IgD-negative memory B cell (primary cell): ENCODE data around the gene TBC1D9B. TPM values are rescaled to one million over a fixed set of nuclear protein-coding genes. Genes with fewer than 3 reads are reported as not detected.
A peak's percentile ranks its signal among the peaks of the same experiment; 100 is the strongest.
"Not testable (repeated sequence)": the region's sequence is repeated elsewhere in the genome, so short reads cannot be mapped to it uniquely, and the experiment has no call there.

ENCODE experiments used
- H3K27ac Mint-ChIP-seq, 3 donors: one replicate each; pipeline ENCODE4 v1.8.0; 2020 to 2022; ENCODE audit warnings: mild to moderate bottlenecking in 3 of 3, mixed read lengths in 3 of 3, moderate library complexity in 1 of 3
- H3K27me3 Mint-ChIP-seq: one replicate; pipeline ENCODE4 v1.8.0; 2021; ENCODE audit warnings: mixed read lengths
- H3K36me3 Mint-ChIP-seq: one replicate; pipeline ENCODE4 v1.8.0; 2020; ENCODE audit warnings: mild to moderate bottlenecking, mixed read lengths
- H3K4me1 Mint-ChIP-seq, 3 donors: one replicate each; pipeline ENCODE4 v1.8.0; 2020 to 2022; ENCODE audit warnings: mixed read lengths in 3 of 3, mild to moderate bottlenecking in 1 of 3
- H3K4me3 Mint-ChIP-seq, 4 donors: one replicate each; pipeline ENCODE4 v1.8.0; 2020 to 2022; ENCODE audit warnings: mild to moderate bottlenecking in 4 of 4, mixed read lengths in 4 of 4, moderate library complexity in 3 of 4
- H3K9me3 Mint-ChIP-seq, 3 donors: one replicate each; pipeline ENCODE4 v1.8.0; 2020 to 2021; ENCODE audit warnings: mixed read lengths in 3 of 3, mild to moderate bottlenecking in 1 of 3
- polyA plus RNA-seq: library from polyadenylated mRNA; unstranded; fragments of 300-500 nt; fragmentation: Illumina TruSeq; gene quantifications from one replicate; pipeline ENCODE4 v1.2.3, GENCODE V29; 2021

Gene TBC1D9B
- polyA plus RNA-seq, 1 donor from 2014 or later = 57.2 TPM

GRCh38 chr5:179872828-179873575 lies 34.7 kb downstream of the TBC1D9B start:
- no peak overlapping the region for H3K4me3 Mint-ChIP-seq
- H3K27me3 Mint-ChIP-seq = no peaks in the 10 kb centered on the region
- H3K36me3 Mint-ChIP-seq = peaks cover 5% of the 10 kb centered on the region
- H3K9me3 Mint-ChIP-seq = no peaks in the 10 kb centered on the region
- H3K27ac Mint-ChIP-seq = peak overlapping the region in 1 of 3 donors; percentile 53
- peaks cover 0 to 1% (median 0%) of the 10 kb centered on the region in 3 donors for H3K4me1 Mint-ChIP-seq

- Mint-ChIP-seq H3K9me3 (no peaks in the 10 kb centered on the region), H3K4me3 (no peak overlapping the region), H3K36me3 (peaks cover 5% of the 10 kb centered on the region), H3K4me1 (no peaks in the 10 kb centered on the region), H3K27me3 (no peaks in the 10 kb centered on the region), H3K27ac (no peak overlapping the region)
Observed at GRCh38 chr5:179872055-179872827, 35.5 kb downstream of the TBC1D9B start.

GRCh38 chr5:179871533-179871932 lies 36.2 kb downstream of the TBC1D9B start:
- not testable (repeated sequence) for H3K27me3 Mint-ChIP-seq, H3K4me1 Mint-ChIP-seq, H3K4me3 Mint-ChIP-seq, H3K9me3 Mint-ChIP-seq, H3K36me3 Mint-ChIP-seq
- peak overlapping the region in 1 of 3 donors; percentile 50 for H3K27ac Mint-ChIP-seq

- H3K4me3 Mint-ChIP-seq = no peak overlapping the region
- peaks cover 0 to 3% (median 0%) of the 10 kb centered on the region in 3 donors for H3K4me1 Mint-ChIP-seq
- H3K27me3 Mint-ChIP-seq = no peaks in the 10 kb centered on the region
- peak overlapping the region in 1 of 3 donors; percentile 50 for H3K27ac Mint-ChIP-seq
- H3K9me3 Mint-ChIP-seq = no peaks in the 10 kb centered on the region
- peaks cover 5% of the 10 kb centered on the region for H3K36me3 Mint-ChIP-seq
Observed at GRCh38 chr5:179870952-179871351, 36.7 kb downstream of the TBC1D9B start.

GRCh38 chr5:179870403-179870903 lies 37.2 kb downstream of the TBC1D9B start:
- Mint-ChIP-seq H3K27ac (no peak overlapping the region), H3K27me3 (no peaks in the 10 kb centered on the region), H3K4me3 (no peak overlapping the region), H3K36me3 (peaks cover 5% of the 10 kb centered on the region), H3K4me1 (peaks cover 0 to 3% (median 0%) of the 10 kb centered on the region in 3 donors), H3K9me3 (no peaks in the 10 kb centered on the region)

GRCh38 chr5:179869641-179870402 lies 37.9 kb downstream of the TBC1D9B start:
- no peaks in the 10 kb centered on the region for H3K9me3 Mint-ChIP-seq
- peaks cover 0 to 3% (median 0%) of the 10 kb centered on the region in 3 donors for H3K4me1 Mint-ChIP-seq
- peaks cover 5% of the 10 kb centered on the region for H3K36me3 Mint-ChIP-seq
- no peak overlapping the region for H3K27ac Mint-ChIP-seq
- no peaks in the 10 kb centered on the region for H3K27me3 Mint-ChIP-seq
- H3K4me3 Mint-ChIP-seq = no peak overlapping the region

- Mint-ChIP-seq H3K4me3 (no peak overlapping the region), H3K27ac (no peak overlapping the region), H3K36me3 (peaks cover 5% of the 10 kb centered on the region), H3K4me1 (peaks cover 0 to 3% (median 0%) of the 10 kb centered on the region in 3 donors), H3K9me3 (no peaks in the 10 kb centered on the region), H3K27me3 (no peaks in the 10 kb centered on the region)
Observed at GRCh38 chr5:179869101-179869500, 38.6 kb downstream of the TBC1D9B start.

- Mint-ChIP-seq H3K4me1 (peaks cover 0 to 3% (median 0%) of the 10 kb centered on the region in 3 donors), H3K27me3 (no peaks in the 10 kb centered on the region), H3K4me3 (no peak overlapping the region), H3K9me3 (no peaks in the 10 kb centered on the region), H3K36me3 (peaks cover 5% of the 10 kb centered on the region), H3K27ac (no peak overlapping the region)
Observed at GRCh38 chr5:179868541-179868940, 39.2 kb downstream of the TBC1D9B start.

GRCh38 chr5:179867476-179867875 lies 40.2 kb downstream of the TBC1D9B start:
- H3K27ac Mint-ChIP-seq = no peak overlapping the region
- H3K4me3 Mint-ChIP-seq = no peak overlapping the region
- H3K36me3 Mint-ChIP-seq = peaks cover 7% of the 10 kb centered on the region
- H3K9me3 Mint-ChIP-seq = no peaks in the 10 kb centered on the region
- no peaks in the 10 kb centered on the region for H3K27me3 Mint-ChIP-seq
- H3K4me1 Mint-ChIP-seq = peaks cover 0 to 3% (median 0%) of the 10 kb centered on the region in 3 donors

GRCh38 chr5:179867079-179867465 lies 40.6 kb downstream of the TBC1D9B start:
- Mint-ChIP-seq H3K4me1 (peaks cover 0 to 3% (median 0%) of the 10 kb centered on the region in 3 donors), H3K36me3 (peaks cover 8% of the 10 kb centered on the region), H3K27me3 (no peaks in the 10 kb centered on the region), H3K9me3 (no peaks in the 10 kb centered on the region), H3K27ac (peak overlapping the region in 1 of 3 donors; percentile 36), H3K4me3 (peak overlapping the region in 1 of 4 donors; percentile 18)

GRCh38 chr5:179866241-179867078 lies 41.2 kb downstream of the TBC1D9B start:
- Mint-ChIP-seq H3K4me3 (peak overlapping the region in 1 of 4 donors; percentile 18), H3K36me3 (peaks cover 8% of the 10 kb centered on the region), H3K27ac (peak overlapping the region in 2 of 3 donors; percentile 36 to 71), H3K27me3 (no peaks in the 10 kb centered on the region), H3K4me1 (peaks cover 0 to 3% (median 0%) of the 10 kb centered on the region in 3 donors), H3K9me3 (no peaks in the 10 kb centered on the region)

GRCh38 chr5:179865491-179866240 lies 42.0 kb downstream of the TBC1D9B start:
- Mint-ChIP-seq H3K9me3 (no peaks in the 10 kb centered on the region), H3K4me1 (peaks cover 0 to 3% (median 0%) of the 10 kb centered on the region in 3 donors), H3K36me3 (peaks cover 4% of the 10 kb centered on the region), H3K27ac (peak overlapping the region in 1 of 3 donors; percentile 39), H3K27me3 (no peaks in the 10 kb centered on the region), H3K4me3 (no peak overlapping the region)

- no peaks in the 10 kb centered on the region for H3K9me3 Mint-ChIP-seq
- no peak overlapping the region for H3K4me3 Mint-ChIP-seq
- peaks cover 0 to 9% (median 5%) of the 10 kb centered on the region in 3 donors for H3K4me1 Mint-ChIP-seq
- H3K27ac Mint-ChIP-seq = peak overlapping the region in 1 of 3 donors; percentile 23
- H3K27me3 Mint-ChIP-seq = no peaks in the 10 kb centered on the region
- peaks cover 3% of the 10 kb centered on the region for H3K36me3 Mint-ChIP-seq
Observed at GRCh38 chr5:179864686-179865085, 43.0 kb downstream of the TBC1D9B start.
